Measurements from ENCODE around the gene TBC1D25. TPM values are rescaled to one million over a fixed set of nuclear protein-coding genes. Genes with fewer than 3 reads are reported as not detected.

The TBC1D25 gene
- polyA plus RNA-seq, 2 donors, result 5.1 to 6.9 TPM

DNA sequence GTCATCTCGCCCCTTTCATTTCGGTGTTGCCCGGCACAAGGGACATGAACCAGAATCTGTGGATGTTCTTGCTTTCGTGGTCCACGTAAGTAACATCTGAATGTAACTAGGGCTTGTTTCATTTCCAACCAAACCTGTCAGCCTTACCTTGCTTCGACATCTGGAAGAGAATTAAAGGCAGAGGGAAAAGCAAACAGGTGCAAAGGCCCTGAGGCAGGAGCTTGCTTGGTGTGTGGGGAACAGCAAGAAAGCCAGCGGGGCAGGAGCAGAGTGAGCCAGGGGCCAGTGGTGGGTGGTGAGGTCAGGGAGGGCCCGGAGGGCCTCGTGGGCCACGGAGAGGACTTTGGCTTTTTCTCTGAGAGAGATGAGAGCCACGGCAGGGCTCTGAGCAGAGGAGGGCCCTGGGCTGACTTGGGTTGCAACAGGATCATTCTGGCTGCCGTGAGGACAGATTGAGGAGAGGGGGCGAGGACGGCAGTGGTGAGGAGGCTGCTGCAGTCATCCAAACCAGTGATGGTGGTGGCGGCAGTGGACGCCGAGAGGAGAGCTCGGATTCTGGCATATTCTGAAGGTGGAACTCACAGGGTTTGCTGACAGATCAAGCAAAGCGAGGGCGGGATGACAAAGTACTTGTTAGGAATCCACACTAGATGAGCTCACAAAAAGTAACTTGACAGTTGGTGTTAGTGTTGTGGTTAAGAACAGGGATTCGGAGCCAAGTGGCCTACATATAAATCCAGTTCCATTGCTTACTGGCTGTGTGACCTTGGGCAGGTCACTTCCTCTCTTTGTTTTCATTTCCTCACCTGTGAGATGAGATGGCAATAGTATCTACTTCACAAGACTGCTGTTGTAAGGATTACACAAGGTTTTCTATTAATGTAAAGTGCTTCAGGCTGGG lies 50.9 kb downstream of the TBC1D25 start:
- Histone ChIP-seq H3K4me3 (ENCODE audit: low read depth in 1 of 2, low read length in 2 of 2) (no peak overlapping the region), H3K27me3 (ENCODE audit: control insufficient read depth in 1 of 2, insufficient read depth in 2 of 2, low read length in 2 of 2) (no peaks in the 10 kb centered on the region), H3K4me1 (ENCODE audit: control insufficient read depth in 2 of 2, insufficient read depth in 2 of 2, low read length in 1 of 2) (peaks cover 0 to 4% of the 10 kb centered on the region in 2 donors), H3K27ac (ENCODE audit: low read depth in 2 of 2, low read length in 1 of 2) (peak overlapping the region; percentile 55 to 72), H3K36me3 (ENCODE audit: control insufficient read depth in 2 of 2, insufficient read depth in 2 of 2, low read length in 1 of 2) (no peaks in the 10 kb centered on the region), H3K9me3 (ENCODE audit: control insufficient read depth in 2 of 2, insufficient read depth in 1 of 2, low read depth in 1 of 2, low read length in 1 of 2) (no peaks in the 10 kb centered on the region)
- 84 to 89% methylated on average over 21 of the region's 21 CpGs for WGBS, 2 donors

DNA sequence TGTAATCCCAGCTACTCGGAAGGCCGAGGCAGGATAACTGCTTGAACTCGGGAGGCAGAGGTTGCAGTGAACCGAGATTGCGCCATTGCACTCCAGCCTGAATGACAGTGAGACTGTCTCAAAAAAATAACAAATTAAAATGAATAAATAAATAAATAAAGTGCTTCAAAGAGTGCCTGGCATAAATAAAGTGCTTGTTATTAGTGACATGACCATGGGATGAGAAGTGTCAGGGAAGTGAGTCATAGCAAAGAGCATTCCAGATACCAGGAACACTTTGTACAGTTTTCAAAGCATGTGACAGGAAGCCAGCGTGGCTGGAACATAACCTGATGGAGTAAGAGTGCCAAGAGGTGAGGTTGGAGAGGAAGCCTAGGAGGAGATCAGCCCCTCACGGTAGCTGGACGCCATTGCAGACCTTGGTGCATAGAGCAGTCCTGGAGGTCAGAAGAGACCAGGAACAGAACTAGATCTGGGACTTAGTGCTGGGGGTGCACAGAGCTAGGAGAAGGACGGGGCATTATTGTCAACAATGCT lies 51.8 kb downstream of the TBC1D25 start:
- H3K27ac ChIP-seq (ENCODE audit: low read depth in 2 of 2, low read length in 1 of 2), result peak overlapping the region; percentile 55 to 80

DNA sequence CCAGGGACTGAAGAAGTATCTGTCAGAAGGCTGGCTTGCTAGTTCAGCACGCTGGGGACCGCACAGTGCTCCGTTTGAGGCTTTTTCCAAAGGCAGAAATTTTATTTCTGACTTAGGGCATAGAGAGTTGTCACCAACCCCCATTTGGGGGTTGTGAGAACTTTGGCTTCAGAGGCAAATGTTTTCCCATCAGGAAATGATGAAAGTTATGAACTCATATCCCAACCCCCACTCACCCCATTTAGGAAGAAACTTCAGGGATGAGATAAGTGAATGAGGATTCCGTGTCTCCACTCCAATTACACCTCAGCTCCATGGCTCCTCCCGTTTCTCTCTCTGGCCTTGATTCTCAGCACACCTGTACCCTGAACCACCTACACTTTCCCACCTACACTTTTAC lies 53.5 kb downstream of the TBC1D25 start:
- Histone ChIP-seq H3K4me1 (ENCODE audit: control insufficient read depth in 2 of 2, insufficient read depth in 2 of 2, low read length in 1 of 2) (peaks cover 0 to 4% of the 10 kb centered on the region in 2 donors), H3K4me3 (ENCODE audit: low read depth in 1 of 2, low read length in 2 of 2) (no peak overlapping the region), H3K27me3 (ENCODE audit: control insufficient read depth in 1 of 2, insufficient read depth in 2 of 2, low read length in 2 of 2) (no peaks in the 10 kb centered on the region), H3K36me3 (ENCODE audit: control insufficient read depth in 2 of 2, insufficient read depth in 2 of 2, low read length in 1 of 2) (no peaks in the 10 kb centered on the region), H3K27ac (ENCODE audit: low read depth in 2 of 2, low read length in 1 of 2) (no peak overlapping the region), H3K9me3 (ENCODE audit: control insufficient read depth in 2 of 2, insufficient read depth in 1 of 2, low read depth in 1 of 2, low read length in 1 of 2) (no peaks in the 10 kb centered on the region)
- 75 to 83% methylated on average over 5 of the region's 5 CpGs for WGBS, 2 donors

More for the DNA sequence above, 51.8 kb downstream of the TBC1D25 start:
- no peaks in the 10 kb centered on the region for H3K36me3 ChIP-seq (ENCODE audit: control insufficient read depth in 2 of 2, insufficient read depth in 2 of 2, low read length in 1 of 2)
- WGBS, 2 donors, result 60 to 74% methylated on average over 9 of the region's 9 CpGs
- no peaks in the 10 kb centered on the region for H3K27me3 ChIP-seq (ENCODE audit: control insufficient read depth in 1 of 2, insufficient read depth in 2 of 2, low read length in 2 of 2)
- H3K4me1 ChIP-seq (ENCODE audit: control insufficient read depth in 2 of 2, insufficient read depth in 2 of 2, low read length in 1 of 2), result peaks cover 0 to 4% of the 10 kb centered on the region in 2 donors
- no peak overlapping the region for H3K4me3 ChIP-seq (ENCODE audit: low read depth in 1 of 2, low read length in 2 of 2)
- H3K9me3 ChIP-seq (ENCODE audit: control insufficient read depth in 2 of 2, insufficient read depth in 1 of 2, low read depth in 1 of 2, low read length in 1 of 2), result no peaks in the 10 kb centered on the region

DNA sequence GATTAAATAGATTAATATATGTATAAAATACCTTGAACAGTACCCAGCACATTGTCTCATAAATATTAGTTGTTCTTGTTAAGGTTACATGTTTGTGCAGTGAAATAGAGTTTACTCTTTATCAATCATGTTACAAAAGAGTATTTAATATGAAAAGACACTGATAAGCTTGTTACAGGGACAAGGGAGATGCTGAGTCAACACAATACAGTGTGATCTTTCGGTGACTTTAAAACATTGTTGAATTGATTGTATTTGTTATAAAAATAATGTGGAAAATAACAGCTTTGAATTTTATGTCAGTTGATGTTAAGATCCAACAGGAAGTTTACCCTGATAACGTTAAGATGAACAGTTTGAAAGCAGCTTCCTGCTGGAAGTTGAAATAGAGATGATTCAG lies 56.4 kb downstream of the TBC1D25 start:
- H3K27me3 ChIP-seq (ENCODE audit: control insufficient read depth in 1 of 2, insufficient read depth in 2 of 2, low read length in 2 of 2), result no peaks in the 10 kb centered on the region
- H3K4me1 ChIP-seq (ENCODE audit: control insufficient read depth in 2 of 2, insufficient read depth in 2 of 2, low read length in 1 of 2), result peaks cover 0 to 9% of the 10 kb centered on the region in 2 donors
- 53 to 62% methylated on average over 2 of the region's 2 CpGs for WGBS, 2 donors
- H3K36me3 ChIP-seq (ENCODE audit: control insufficient read depth in 2 of 2, insufficient read depth in 2 of 2, low read length in 1 of 2), result peaks cover 5 to 14% of the 10 kb centered on the region in 2 donors
- H3K27ac ChIP-seq (ENCODE audit: low read depth in 2 of 2, low read length in 1 of 2), result no peak overlapping the region
- peaks cover 0 to 2% of the 10 kb centered on the region in 2 donors for H3K9me3 ChIP-seq (ENCODE audit: control insufficient read depth in 2 of 2, insufficient read depth in 1 of 2, low read depth in 1 of 2, low read length in 1 of 2)
- H3K4me3 ChIP-seq (ENCODE audit: low read depth in 1 of 2, low read length in 2 of 2), result no peak overlapping the region

DNA sequence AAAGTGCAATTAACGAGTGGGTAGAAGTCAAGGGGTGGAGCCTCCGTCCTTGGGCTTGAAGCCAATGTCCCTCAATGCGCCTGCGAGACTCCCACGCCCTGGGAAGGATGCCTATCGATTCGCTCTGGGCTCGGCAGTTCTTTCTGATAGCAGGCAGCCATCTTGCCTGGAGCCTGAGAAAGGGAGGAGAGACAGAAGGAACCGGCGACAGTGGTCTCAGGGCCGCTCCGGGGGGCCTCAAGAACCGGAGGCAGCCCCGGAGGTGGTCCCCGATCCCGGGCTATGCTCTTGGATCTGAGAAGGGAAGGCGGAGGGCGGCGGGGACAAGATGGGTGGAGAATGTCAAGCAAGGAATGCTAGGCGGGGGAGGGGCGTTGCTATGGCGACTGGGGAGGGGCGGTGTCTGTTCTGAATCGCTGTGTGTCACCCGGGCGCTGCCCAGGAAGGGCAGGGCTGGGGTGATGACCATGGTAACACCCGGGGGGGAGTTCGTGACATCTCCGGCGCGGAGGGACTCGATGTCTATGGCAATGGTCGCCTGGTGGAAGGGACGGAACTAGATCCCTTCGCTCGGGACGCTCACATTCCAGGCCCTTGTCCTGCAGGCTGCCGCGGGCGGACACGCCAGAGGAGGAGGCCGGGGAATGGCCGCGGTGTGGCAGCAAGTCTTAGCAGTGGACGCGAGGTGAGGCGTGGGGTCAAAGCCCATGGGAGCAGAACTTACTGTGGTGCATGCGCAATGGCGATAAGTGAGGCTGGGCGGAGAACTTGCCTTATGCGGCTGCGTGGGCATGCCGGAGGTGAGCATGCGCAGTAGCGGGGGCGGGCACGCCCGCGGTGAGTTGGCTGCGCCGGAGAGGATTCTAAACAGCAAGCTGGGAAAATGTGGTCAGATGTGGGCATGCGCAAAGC lies 58.1 kb downstream of the TBC1D25 start, which contains the start of gene WDR13:
WDR13 (plus strand) TSS at position 140 of the 912 bp plus-strand sequence; CDS start at position 645, 505 bp downstream.
- H3K4me1 ChIP-seq (ENCODE audit: control insufficient read depth in 2 of 2, insufficient read depth in 2 of 2, low read length in 1 of 2), result peaks cover 0 to 5% of the 10 kb centered on the region in 2 donors
- peak within 1 kb of the TSS; percentile 98 to 99 for H3K27ac ChIP-seq (ENCODE audit: low read depth in 2 of 2, low read length in 1 of 2)
- peaks cover 5 to 19% of the 10 kb centered on the region in 2 donors for H3K36me3 ChIP-seq (ENCODE audit: control insufficient read depth in 2 of 2, insufficient read depth in 2 of 2, low read length in 1 of 2)
- WGBS, 2 donors, result 1 to 29% methylated on average over 61 to 62 of the region's 62 CpGs
- H3K4me3 ChIP-seq (ENCODE audit: low read depth in 1 of 2, low read length in 2 of 2), result peak within 1 kb of the TSS; percentile 55 to 82
- H3K27me3 ChIP-seq (ENCODE audit: control insufficient read depth in 1 of 2, insufficient read depth in 2 of 2, low read length in 2 of 2), result no peaks in the 10 kb centered on the region
- H3K9me3 ChIP-seq (ENCODE audit: control insufficient read depth in 2 of 2, insufficient read depth in 1 of 2, low read depth in 1 of 2, low read length in 1 of 2), result peaks cover 0 to 2% of the 10 kb centered on the region in 2 donors

DNA sequence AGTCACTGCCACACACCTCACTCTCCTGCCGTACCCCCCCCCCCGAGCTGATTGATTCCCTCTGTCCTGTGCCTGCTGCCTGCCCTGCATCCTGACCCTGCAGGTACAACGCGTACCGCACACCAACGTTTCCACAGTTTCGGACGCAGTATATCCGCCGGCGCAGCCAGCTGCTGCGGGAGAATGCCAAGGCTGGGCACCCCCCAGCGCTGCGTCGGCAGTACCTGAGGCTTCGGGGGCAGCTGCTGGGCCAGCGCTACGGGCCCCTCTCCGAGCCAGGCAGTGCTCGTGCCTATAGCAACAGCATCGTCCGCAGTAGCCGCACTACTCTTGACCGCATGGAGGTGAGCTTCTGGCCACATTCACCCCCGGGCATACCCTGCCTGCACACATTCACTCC lies 59.1 kb downstream of the TBC1D25 start:
- Histone ChIP-seq H3K9me3 (ENCODE audit: control insufficient read depth in 2 of 2, insufficient read depth in 1 of 2, low read depth in 1 of 2, low read length in 1 of 2) (peaks cover 0 to 2% of the 10 kb centered on the region in 2 donors), H3K4me3 (ENCODE audit: low read depth in 1 of 2, low read length in 2 of 2) (peak overlapping the region; percentile 33 to 82), H3K36me3 (ENCODE audit: control insufficient read depth in 2 of 2, insufficient read depth in 2 of 2, low read length in 1 of 2) (peaks cover 5 to 19% of the 10 kb centered on the region in 2 donors), H3K27me3 (ENCODE audit: control insufficient read depth in 1 of 2, insufficient read depth in 2 of 2, low read length in 2 of 2) (no peaks in the 10 kb centered on the region), H3K27ac (ENCODE audit: low read depth in 2 of 2, low read length in 1 of 2) (peak overlapping the region; percentile 65 to 99), H3K4me1 (ENCODE audit: control insufficient read depth in 2 of 2, insufficient read depth in 2 of 2, low read length in 1 of 2) (peaks cover 0 to 5% of the 10 kb centered on the region in 2 donors)
- WGBS, 2 donors, result 84 to 87% methylated on average over 25 of the region's 25 CpGs

DNA sequence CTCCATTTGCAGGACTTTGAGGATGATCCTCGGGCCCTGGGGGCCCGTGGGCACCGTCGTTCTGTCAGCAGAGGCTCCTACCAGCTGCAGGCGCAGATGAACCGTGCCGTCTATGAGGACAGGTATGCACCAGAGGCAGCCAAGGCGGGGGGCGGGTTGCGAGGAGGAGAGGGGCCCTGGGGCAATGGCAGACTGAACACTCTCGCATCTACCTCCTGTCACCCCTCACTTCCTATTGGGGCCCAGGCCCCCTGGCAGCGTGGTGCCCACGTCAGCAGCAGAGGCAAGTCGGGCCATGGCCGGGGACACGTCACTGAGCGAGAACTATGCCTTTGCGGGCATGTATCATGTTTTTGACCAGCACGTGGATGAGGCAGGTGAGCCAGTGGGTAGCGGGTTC lies 59.8 kb downstream of the TBC1D25 start:
- H3K9me3 ChIP-seq (ENCODE audit: control insufficient read depth in 2 of 2, insufficient read depth in 1 of 2, low read depth in 1 of 2, low read length in 1 of 2), result peaks cover 0 to 2% of the 10 kb centered on the region in 2 donors
- peaks cover 0 to 5% of the 10 kb centered on the region in 2 donors for H3K4me1 ChIP-seq (ENCODE audit: control insufficient read depth in 2 of 2, insufficient read depth in 2 of 2, low read length in 1 of 2)
- peaks cover 5 to 22% of the 10 kb centered on the region in 2 donors for H3K36me3 ChIP-seq (ENCODE audit: control insufficient read depth in 2 of 2, insufficient read depth in 2 of 2, low read length in 1 of 2)
- H3K27ac ChIP-seq (ENCODE audit: low read depth in 2 of 2, low read length in 1 of 2), result no peak overlapping the region
- no peaks in the 10 kb centered on the region for H3K27me3 ChIP-seq (ENCODE audit: control insufficient read depth in 1 of 2, insufficient read depth in 2 of 2, low read length in 2 of 2)
- 84 to 92% methylated on average over 20 of the region's 20 CpGs for WGBS, 2 donors
- no peak overlapping the region for H3K4me3 ChIP-seq (ENCODE audit: low read depth in 1 of 2, low read length in 2 of 2)

DNA sequence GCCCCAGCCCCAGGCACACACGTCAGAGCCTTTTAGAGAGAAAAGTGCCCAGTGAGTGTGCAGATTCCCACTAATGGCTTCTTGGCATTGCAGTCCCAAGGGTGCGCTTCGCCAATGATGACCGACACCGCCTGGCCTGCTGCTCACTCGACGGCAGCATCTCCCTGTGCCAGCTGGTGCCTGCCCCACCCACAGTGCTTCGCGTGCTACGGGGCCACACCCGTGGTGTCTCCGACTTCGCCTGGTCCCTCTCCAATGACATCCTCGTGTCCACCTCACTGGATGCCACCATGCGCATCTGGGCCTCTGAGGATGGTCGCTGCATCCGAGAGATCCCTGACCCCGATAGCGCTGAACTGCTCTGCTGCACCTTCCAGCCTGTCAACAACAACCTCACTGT lies 60.7 kb downstream of the TBC1D25 start:
- Histone ChIP-seq H3K4me3 (ENCODE audit: low read depth in 1 of 2, low read length in 2 of 2) (no peak overlapping the region), H3K9me3 (ENCODE audit: control insufficient read depth in 2 of 2, insufficient read depth in 1 of 2, low read depth in 1 of 2, low read length in 1 of 2) (peaks cover 0 to 2% of the 10 kb centered on the region in 2 donors), H3K27me3 (ENCODE audit: control insufficient read depth in 1 of 2, insufficient read depth in 2 of 2, low read length in 2 of 2) (no peaks in the 10 kb centered on the region), H3K27ac (ENCODE audit: low read depth in 2 of 2, low read length in 1 of 2) (no peak overlapping the region), H3K36me3 (ENCODE audit: control insufficient read depth in 2 of 2, insufficient read depth in 2 of 2, low read length in 1 of 2) (peaks cover 5 to 29% of the 10 kb centered on the region in 2 donors), H3K4me1 (ENCODE audit: control insufficient read depth in 2 of 2, insufficient read depth in 2 of 2, low read length in 1 of 2) (peaks cover 0 to 5% of the 10 kb centered on the region in 2 donors)
- WGBS, 2 donors, result 86 to 92% methylated on average over 19 of the region's 19 CpGs
